Measurements from ENCODE around the gene IRGC.
A peak's percentile ranks its signal among the peaks of the same experiment; 100 is the strongest.

The IRGC gene

DNA sequence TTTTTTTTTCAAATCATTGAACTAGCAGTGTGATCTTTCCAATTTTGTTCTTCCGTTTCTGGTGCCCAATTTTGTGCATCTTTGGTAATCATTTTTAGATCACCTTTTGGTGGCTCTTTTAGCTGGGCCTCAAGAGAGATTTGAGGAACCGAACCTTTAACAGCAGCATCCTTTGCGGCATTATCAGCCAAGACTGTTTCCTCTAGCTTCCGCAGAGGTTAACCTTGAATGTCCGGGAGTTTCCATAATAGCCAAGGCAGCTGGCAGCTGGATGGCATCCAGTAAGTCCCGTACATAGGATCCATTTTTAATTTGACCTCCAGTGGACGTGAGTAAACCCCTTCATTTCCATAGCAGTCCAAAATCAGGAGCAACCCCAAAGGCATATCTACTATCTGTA, 9.6 kb downstream of the IRGC start:
- peak; percentile 53 for DNase-seq

DNA sequence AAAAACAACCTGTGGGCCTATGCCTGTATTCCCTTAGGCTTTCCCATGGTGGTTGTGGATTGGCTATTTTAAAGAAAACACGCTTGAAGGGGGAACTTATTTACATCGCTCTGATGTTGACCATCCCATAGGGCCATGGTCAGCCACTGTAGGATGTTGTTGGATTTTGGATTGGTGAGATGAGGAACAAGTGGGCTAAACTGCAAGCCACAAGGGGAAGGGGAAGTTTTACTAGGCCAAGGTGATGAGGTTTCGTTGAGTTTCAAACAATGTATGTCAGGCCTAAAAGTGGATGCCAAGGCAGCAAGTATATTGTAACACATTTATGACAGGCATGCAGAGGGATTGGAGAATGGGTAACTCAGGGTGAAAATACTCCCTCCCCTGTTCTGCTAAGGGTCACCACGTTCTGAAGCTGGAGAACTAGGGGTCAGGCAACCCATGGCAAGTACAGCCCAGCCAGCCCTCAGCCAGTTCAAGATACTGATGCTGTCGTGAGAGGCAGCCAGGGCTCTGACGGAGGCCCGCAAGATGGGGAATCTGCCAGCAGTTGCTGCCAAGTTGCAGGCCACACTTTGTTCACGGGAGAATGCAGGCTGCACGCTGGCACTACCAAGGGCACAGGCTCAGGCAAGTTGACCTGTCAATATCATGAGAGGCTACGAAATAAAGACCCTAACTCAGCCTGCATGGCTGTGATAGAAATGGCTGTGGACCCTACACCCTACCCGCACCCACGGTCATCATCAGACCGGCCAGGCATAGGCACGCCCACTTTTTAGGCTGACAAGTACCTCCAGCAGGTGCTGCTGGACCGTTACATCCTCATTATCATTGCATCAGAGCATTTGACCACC, 11.1 kb downstream of the IRGC start:
- DNase-seq: no peak

DNA sequence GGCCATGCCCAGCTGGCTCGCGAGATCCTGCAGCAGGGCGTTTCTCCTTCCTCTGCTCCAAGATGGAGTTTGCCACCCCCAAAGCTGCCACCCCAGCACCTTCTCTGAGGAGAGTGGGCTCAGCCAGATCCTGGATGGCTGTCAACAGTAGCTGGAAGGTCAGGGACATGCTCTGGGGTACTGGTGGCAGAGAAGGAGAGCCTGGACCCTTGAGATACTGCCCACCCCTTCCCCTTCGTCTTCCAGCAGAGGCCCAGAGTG, 11.6 kb downstream of the IRGC start:
- no peak for DNase-seq

DNA sequence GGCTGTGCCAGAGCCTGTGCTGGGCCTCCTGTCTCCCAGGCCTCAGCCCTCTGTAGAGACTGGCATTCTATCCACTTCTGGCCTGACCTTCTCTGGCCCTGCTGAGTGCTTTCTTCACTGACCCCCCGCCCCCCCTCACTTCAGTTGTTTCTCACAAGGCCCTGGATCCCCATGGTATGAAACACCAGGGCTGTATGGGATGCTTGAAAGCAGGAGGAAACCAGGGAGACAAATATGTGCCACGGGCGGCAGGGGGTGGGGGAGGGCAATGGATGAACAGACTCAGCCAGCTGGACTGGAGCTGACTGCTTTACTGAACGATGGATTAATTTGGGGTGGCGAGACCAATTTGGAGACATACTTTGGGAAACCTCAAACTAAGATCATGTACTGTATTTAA, 14.0 kb downstream of the IRGC start:
- DNase-seq: no peak

DNA sequence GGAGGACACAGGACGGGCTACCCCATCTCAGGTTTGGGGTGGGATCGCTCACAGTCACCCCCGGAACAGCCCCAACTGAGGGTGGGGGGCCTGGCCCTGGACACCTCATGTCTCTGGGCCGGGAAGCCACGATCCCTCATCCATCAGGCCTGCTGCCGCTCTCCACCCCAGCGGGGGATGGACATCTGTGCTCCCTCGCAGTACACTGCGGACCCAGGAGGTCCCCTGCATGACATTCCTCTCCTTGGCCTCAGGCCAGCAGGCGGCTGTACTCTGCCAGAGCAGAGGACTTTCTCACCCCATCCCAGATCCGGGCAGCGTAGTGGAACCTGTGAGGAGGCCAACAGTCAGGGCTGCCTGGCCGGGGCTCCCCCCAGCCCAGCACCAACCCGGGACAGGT, 15.5 kb downstream of the IRGC start:
- DNase-seq: no peak

DNA sequence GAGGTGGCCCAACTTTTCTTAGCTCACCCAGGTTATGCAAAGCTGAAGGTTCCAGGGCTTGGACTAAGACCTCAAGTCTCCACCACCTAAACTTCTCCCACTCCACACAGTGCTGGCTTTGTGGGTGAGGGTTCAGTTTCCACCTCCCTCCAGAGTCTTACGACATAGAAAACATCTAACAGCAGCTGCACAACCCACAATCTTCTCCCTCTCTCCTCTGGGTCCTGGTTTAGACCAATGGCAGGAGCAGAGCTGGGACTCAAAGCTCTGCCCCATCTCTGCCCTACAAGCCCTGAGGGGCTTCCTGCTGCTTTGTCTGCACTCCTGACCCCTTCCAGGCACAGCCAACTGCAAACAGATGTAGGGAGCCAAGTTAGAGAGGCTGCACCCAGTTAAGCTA, 16.0 kb downstream of the IRGC start:
- DNase-seq: no peak

DNA sequence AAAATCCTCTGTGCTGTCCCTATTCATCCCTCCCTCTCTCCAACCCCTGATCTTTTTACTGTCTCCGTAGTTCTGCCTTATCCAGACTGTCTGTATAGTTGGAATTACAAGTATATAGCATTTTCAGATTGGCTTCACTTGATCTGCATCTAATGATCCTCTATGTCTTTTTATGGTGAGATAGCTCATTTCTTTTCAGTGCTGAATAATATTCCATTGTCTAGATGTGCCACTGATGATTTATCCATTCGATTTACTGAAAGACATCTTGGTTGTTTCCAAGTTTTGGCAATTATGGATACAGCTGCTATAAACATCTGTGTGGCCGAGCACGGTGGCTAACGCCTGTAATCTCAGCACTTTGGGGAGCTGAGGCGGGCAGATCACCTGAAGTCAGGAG, 19.1 kb downstream of the IRGC start:
- DNase-seq: no peak

DNA sequence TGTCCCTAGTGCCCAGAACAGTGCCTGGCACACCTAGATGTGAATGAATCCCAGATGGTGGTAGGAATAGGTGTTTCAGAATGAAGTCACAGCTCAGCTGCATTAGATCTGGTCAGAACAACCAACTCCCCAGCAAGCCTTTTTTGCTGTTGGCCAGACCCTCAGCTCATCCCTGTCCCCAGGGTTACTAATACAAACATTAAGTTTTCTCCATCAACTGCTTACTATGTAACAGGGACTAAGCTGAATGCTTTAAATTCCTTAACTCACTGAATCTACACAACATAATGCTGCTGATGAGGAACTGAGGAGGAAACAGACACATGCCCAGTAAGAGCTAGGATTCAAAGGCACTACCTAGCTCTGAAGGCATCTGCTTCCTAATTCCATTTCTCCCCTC, 20.1 kb downstream of the IRGC start:
- no peak for DNase-seq

DNA sequence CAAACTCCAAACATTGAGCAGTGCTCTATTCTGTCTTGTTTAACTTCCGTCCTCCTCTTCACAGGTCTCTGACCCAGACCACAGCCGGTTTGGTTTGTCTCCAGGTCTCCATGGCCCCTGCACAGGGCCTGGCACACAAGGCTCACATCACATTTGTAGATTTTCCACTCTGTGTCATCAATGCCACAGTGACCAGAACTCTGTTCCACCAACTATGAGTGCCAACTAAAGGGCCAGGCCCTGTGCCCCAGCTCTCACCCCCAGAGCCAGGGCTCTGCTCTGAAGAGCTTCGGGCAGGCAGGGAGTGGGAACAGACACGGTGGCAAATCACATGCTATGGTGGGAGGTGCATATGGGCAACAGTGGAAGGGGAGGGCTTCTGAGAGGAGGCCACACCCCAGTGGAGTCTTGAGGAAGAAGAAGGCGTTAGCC, 22.9 kb downstream of the IRGC start:
- DNase-seq: no peak

DNA sequence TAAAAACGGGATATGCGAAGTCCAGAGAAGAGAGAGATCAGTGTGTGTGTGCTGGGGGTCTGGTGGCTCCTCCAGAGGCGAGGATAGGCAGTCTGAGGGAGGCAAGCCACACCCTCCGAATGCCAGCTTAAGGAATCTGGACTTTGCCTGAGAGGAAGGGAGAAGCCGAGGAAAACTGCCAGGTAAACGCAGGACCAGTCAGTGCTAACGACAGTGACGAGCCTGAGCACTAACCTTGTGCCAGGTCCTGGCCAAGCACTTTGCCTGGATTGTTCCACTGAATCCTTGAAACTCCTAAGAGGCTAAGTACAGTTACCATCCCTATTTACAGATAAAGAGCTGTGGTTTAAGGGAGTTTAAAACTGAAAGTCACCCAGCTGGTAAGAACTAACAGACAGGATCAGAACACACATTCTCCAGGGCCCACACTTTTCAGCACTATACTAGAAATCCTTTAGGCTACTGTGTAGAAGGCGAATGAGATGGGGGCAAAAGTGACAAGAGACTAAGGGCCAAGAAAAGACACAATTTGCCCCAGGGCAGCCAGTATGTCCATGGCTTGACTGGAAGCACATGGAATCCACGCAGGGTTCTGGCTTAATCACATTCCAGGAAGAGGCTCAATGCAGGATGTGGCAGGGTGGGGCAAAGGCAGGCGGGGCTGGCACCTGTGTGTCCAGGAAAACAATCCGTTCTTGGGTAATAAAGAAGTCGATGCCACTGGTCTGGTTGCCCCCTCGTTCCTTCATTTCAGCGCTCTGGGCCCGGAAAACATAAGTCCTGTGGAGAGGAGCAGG, 23.8 kb downstream of the IRGC start:
- DNase-seq: no peak

DNA sequence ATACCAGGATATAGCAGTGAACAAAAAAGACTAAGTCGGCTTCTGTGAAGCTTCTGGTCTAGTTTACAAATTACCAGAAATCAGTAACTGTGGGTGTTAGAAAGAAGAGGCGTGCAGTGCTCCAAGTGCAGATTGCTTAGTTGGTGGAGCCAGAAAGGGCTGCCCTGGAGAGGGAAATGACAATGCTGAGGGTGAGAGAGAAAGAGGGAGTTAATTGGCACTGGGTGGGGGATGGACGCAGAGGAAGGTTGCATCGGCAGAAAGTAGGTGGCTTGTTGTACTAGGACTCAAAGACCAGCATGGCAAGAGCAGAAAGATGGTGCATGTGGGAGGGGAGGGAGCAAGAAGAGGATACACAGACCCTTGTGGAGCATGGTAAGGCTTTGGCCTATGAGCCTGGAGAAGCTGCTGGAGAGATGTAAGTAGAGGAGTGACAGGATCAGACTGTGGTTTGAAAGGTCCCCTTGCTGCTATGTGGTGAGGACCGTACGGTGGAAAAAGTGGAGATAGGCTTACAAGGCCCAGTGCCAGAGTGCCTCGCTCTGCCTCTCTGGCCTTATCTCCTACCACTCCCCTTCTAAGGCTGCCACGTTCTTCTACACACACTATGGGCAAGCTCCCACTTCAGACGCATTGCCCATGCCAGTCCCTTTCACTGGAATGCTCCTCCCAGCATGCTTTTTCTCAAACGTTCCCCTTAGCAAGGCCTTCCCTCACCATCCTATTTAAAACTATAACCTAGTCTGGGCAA, 25.4 kb downstream of the IRGC start:
- no peak for DNase-seq

DNA sequence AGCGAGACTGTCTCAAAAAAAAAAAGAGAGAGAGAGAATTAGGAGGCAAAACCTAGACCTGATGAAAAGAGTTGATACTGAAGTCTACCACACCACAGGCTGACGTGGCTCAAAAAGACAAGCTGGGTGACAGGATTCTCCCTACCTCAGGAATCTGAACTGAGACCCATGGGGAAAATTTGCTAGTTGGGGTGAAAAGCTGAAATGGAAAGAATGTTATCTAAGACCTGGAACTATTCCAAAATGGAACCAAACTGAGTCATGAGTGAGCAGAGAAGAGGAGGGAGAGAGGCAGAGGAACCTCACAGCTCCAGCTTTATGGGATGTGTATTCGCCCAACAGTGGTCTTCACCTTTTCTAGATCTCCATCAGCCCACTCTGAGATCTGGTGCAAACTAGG, 27.2 kb downstream of the IRGC start:
- no peak for DNase-seq

DNA sequence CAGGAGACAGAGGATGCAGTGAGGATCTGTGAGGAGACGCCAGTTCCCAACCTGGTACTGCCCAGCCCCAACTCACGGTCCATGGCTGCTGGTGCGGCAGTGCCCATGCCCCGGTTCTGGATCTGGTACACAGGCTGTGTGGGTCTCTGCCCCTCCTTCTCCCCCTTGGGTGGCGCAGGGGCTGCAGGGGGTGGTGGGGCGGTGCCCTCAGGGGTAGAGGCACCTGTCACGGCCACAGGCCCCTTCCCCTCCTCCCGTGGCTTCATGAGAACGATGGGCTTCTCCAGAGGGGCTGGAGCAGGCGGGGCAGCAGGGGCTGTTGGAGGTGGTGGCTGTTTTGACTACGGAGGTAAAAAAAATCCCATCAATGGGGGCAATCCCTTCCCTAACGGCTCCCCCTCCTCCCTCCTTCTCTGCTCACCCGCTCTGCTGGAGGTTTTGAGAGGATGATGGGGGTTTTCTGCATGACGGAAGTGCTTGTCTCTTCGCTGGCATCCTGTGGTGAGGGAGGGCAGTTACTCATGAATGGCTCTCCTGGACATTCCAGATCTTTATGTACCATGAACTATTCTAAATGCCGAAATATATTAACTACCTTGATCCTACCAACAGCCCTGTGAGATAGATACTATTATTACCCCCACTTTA, 31.8 kb downstream of the IRGC start:
- DNase-seq: no peak

DNA sequence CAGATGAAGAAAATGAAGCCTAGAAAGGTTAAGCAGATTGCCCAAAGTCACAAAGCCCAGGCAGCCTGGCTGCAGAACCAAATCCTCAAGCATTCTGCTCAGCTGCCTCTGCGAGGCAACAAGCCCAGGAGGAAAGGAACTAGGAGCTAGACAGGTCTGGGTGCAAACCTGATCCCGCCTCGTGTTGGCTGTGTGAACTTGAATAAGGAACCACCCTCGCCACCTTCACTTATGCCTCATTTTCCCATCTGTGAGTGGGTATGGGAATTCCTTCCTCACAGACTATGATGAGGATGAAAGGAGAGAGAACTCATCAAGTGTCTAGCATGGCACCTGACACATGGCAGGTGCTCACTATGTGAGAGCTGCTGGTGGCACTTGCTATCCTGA, 32.3 kb downstream of the IRGC start:
- no peak for DNase-seq

DNA sequence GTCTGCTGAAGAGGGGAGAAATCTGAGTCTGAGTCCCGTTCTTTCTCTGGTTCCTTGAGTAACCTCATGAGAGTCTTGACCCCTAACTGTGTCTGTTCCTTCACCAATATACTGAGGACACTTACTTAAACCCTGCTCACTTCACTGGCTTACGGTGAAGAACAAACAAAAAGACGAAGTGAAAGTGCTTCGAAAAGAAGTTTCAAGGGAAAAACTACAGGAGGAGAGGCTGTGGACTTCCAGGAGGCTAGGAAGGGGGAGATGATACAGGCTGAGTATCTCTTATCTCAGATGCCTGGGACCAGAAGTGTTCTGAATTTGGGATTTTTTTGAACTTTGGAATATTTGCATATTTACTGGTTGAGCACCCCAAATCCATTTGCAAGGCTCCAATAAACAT, 32.8 kb downstream of the IRGC start:
- DNase-seq: no peak

DNA sequence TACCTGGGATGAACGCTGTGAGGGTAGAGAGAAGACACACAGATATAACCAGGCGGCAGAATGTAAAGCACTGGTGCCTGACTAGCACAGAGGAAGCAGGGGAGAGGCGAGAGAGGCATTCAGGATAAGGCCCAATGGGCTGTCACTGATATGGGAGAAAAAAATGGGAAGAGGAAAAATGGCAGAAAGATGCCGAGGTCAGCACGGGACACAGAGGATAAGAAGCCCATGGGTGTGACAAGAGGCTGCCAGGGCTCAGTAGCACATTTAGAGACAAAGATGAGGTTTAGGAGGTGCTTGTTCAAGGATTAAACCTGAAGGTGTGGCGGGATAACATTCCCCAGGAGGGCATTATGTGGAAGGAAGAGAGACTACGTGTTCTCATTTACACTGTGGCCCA, 33.3 kb downstream of the IRGC start:
- no peak for DNase-seq

DNA sequence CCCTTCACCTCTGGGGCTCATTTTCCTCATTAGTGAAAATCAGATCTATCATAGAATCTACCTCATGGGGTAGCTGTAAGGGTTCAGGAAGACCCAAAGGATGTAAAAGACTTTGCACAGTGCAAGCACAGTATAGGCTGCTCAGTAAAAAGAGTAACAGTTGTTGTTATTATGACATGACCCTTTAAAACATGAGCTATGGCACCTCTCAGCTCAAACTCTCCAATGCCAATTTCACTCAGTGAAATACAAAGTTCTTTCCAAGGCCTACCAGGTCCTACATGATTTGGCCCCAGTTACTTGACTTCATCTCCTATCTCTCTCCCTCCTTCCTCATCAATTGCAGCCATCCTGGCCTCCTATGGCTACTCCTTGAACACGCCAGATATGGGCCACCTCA, 34.0 kb downstream of the IRGC start:
- DNase-seq: no peak

DNA sequence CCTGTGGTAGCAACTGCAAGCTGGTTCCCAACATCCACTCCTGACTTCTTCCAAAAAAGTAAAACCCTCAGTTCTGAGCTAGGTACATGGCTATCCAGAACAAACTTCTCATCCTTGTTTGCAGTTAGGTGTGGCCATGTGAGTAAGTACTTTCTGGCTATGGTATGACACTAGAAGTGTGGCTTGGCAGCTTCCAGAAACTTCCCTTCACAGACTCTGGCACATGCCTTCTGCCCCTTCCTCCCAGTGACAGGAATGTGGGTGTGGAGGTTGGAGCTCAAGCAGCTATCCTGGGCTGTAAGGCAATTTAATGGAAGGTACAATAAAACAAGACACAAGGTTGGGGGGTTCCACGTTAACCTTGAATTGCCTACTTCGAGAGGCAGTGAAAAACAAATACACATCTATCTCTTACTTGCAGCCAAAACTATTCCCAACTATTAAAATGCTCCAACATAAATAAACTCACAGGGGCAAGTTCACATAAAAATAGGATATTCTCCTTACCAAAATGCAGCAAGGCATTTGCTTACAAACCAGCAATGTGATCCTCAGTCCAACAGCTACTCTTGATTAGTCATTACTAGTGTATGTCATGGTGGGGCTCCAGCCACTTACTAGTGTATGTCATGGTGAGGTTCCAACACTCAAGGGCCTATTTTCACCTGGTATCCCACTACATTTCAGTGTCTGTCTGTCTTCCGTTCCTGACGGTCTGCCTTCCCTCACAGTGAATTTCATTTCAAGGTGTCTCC, 35.8 kb downstream of the IRGC start:
- no peak for DNase-seq

DNA sequence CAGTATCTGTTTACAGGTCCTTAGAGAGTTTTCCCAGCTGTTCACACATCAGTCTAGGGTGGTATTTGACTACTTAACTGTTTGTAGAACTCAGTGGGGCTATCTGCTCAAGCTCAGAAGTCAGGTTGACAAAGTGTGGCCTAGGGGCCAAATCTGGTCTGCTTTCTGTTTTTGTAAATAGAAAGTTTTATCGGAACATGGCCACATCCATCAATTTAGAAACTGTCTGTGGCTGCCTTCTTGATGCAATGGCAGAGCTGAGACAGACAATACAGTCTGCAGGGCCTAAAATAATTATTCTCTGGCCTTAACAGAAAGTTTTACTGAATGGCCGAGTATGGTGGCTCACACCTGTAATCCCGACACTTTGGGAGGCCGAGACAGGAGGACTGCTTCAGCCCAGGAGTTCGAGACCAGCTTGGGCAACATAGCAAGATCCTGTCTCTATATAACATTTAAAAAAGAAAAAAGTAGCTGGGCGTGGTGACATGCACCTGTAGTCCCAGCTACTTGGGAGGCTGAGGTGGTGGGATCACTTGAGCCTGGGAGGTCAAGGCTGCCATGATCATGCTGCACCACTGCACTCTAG, 36.5 kb downstream of the IRGC start:
- DNase-seq: no peak

DNA sequence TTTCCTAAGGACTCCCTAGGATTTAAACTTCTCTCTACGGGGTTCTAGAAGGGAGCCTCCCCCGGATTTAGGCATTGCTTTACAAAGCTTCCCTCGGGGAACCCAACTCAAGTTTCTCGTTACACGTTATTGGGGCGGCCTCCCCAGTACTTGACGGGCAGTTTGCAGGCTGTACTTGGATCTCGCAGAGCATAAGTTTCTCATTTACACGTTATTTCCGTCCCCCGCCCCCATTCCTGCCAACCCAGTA, 38.3 kb downstream of the IRGC start:
- DNase-seq: no peak

DNA sequence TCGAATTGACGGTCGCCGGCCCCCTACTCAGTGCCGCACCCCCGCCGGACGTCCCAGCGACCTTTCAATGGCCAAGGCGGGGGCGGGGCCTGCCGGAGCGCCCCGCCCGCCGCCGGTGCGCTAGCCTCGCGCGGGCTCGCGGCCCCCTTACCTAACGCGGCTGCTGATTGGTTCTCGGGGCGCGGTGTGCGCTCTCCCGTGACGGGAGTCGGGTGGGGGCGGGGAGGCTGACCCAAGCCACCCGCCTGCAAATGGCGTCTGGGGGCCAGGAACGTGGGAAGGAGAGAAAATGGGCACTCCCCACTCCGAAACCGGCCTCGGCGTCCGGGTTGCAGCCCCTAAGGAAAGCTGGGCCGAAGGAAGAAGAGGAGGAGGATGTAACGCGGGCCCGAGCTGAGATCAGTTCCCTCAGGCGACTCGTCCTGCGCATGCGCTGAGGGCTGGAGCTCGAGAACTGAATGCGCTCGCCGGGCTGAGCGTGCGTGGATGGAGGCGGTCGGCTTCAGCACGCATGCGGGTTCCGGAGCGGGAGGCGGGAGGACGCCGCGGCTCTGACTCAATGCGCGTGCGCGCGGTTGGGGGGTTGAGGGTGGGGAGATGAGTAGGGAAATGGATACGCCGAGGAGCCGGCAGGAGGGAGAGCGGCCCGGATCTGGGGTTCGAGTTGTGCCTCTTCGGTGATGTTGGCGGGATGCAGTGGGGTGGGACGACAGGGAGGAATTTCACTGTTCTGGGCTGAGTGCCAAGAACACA, 38.8 kb downstream of the IRGC start, which contains the start of gene SMG9:
TSS of gene SMG9 (minus strand) at position 460 of the 753 bp plus-strand sequence. CDS start 4,221 bp downstream, outside the sequence.
- peak; percentile 95 for DNase-seq
